Globus pallidus (tissue), 1 donor: Measurements from ENCODE around the gene PLB1.
A peak's percentile ranks its signal among the peaks of the same experiment; 100 is the strongest.

ENCODE experiments used
- DNase-seq: peaks from one replicate; pipeline ENCODE4 v3.0.0-alpha.2; 2015; ENCODE audit warnings: low spot score

PLB1 gene

DNA sequence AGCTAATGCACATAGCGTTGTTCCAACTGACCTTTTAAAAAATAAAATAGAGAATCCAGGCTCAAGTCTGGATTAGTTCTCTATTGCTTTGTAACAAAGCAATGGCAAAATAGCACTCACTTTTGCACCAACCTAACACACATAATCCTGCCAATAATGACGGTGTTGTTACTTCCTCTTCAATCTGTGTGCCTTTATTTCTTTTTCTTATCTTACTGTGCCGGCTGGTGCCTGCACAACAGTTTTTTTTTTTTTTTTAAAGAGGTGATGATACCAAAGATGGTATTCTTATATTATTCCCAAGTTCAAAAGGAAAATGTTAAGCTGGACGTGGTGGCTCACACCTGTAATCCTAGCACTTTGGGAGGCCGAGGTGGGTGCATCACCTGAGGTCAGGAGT lies 3.4 kb downstream of the PLB1 start:
- DNase-seq: no peak

DNA sequence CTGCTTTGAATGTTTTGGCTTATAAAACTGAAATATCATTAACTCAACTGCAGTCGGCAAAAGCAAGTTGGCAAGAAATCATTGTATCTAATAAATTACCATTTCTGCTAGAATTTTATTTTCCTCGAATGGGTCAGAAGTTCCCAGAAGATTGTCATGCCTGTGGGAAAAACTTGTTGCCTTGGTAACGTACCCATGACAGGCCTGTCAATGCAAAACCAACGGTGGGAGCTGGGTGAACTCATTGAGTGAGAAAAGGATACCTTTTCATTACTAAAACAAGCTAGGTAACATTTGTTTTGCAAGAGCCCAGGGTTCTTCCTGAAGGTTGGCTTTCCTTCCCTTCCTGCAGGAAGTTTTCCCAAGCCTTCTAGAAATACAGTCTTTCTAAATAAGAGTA lies 9.5 kb downstream of the PLB1 start:
- DNase-seq: no peak

- DNase-seq: no peak
Observed at GRCh38 chr2:28506112-28506910, 10.5 kb downstream of the PLB1 start.

- no peak for DNase-seq
Observed at GRCh38 chr2:28507796-28508764, 12.2 kb downstream of the PLB1 start.

- no peak for DNase-seq
Observed at GRCh38 chr2:28509361-28509760, 13.5 kb downstream of the PLB1 start.

DNA sequence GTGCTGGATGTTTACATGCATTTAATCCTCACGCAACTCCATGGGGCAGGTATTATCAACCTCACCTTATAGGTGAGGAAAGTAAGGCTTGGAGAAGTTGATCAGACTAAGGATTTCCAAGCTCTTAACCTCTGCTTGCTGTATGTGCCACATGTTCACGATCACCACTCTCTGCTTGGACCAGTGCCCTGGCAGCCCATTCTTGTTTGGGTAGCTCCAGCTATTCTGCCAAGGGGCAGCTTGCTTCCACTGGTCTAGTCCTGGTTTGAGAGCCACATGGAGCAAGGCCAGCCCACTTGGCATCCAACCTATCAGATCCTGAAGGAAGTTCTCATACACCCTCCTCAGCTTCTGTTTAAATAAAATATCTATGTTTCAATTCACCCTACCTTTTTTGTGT lies 14.3 kb downstream of the PLB1 start:
- peak; percentile 4 for DNase-seq

DNA sequence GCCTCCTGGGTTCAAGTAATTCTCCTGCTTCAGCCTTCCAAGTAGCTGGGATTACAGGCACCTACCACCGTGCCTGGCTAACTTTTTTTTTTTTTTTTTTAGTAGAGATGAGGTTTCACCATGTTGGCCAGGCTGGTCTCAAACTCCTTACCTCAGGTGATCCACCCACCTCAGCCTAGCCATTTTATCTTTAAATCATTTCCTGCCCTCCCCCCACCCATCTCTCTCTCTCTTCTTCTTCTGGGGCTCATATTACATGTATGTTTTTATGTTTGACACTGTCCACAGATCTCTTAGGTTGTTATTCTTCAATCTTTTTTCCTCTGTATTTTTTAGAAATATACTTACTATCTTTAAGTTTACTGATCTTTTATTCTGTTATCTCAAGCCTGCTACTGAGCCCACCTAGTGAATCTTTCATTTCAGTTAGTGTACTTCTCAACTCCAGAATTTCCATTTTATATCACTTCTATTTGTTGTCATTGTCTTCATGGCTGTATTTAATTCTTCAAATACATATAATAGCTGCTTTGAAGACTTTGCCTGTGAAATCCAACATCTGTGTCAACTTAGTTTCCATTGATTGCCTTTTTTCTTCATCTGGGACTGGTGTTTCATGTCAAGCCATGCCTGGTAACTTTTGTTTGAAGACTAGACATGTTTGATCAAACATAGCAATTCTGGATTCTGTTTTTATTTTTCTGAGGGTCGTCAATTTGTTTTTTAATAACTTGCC lies 16.2 kb downstream of the PLB1 start:
- DNase-seq: no peak

- DNase-seq: no peak
Observed at GRCh38 chr2:28512607-28512965, 16.7 kb downstream of the PLB1 start.

DNA sequence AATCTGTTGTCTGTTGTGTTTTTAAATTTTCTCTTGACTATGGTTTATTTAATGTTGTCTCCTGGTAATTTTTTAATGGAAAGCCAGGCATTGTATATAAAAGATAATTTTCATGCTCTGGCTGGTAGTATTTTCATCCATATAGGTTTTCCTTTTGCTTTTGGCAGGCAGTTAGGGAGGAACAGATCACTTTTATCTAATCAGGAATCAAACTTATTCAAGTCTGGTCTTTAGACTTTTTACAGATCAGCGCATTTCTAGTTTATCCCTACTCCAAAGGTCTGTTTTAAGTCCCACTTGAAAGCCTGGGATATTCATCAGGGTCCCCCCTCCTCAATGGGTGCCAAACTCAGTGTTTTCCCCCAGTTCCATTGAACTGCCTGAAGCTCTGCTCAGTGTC lies 17.2 kb downstream of the PLB1 start:
- DNase-seq: no peak

DNA sequence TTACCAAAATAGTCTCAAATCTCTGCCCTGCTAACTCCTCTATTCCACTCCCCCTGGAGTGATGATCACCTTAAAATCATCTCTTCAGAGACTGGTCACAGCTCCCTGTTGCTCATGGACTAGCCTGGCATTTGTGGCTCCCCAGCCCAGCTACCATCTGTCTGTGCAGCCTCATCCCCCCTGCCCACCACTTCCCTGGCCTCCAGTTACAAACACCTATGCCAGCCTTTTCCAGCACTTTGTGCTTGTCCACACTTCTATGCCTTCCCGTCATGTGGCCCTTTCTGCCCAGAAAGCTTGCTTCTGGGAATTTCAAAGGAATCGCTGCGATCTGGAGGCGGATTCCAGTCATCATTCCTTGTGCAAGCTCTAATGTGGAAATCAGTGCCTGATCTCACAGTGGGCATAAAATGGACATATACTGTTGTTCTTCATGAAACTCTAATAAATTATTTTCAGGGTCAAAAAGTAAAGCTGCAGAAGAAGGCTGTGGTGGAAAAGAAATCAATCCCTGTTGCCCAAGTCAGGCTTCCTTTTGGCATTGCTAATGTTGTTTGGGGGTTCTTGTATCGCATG lies 19.4 kb downstream of the PLB1 start:
- DNase-seq: no peak

- no peak for DNase-seq
Observed at GRCh38 chr2:28516430-28516829, 20.6 kb downstream of the PLB1 start.

DNA sequence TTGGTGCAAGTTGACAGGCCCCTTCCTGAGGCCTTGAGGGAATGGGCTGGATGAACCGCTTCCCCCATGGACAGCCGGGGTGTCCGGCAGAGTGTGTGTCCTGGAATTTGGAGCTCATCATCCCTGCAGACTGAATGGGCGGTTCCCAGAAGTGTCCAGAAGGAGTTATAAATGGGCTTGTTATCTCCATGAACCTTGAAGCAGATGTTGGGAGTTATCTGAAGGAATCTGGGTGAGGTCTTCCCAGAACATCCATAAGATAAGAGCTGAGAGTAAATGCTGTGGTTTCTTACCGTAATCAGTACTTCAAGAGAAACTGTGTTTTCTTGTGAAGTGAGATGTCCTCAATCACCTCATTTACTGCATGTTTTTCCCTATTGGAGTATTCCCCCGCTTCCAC lies 21.1 kb downstream of the PLB1 start:
- no peak for DNase-seq

GRCh38 chr2:28521663-28522062 lies 25.8 kb downstream of the PLB1 start:
- DNase-seq: no peak

- DNase-seq: no peak
Observed at GRCh38 chr2:28522481-28522880, 26.6 kb downstream of the PLB1 start.

DNA sequence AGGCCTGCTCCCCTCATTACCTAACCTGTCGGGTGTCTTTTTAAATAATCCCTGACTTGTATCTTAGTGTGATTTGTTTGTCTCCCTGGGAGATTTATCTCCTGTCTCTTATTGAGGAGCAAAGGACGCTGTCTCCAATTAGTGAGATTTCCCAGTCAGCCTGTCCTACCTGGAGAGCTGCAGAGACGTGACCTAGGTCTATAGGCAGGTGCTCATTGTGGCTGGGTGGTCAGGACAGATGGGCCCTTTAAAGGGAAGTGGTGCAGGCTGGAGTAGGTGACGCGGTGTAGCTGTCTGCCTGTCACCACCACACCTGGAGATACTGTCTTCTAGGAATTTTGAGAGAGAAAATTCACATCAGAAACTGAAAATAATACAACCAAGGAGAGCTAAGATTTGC lies 28.0 kb downstream of the PLB1 start:
- DNase-seq: no peak

- no peak for DNase-seq
Observed at GRCh38 chr2:28525481-28525880, 29.6 kb downstream of the PLB1 start.

- DNase-seq: no peak
Observed at GRCh38 chr2:28526527-28527132, 30.8 kb downstream of the PLB1 start.

DNA sequence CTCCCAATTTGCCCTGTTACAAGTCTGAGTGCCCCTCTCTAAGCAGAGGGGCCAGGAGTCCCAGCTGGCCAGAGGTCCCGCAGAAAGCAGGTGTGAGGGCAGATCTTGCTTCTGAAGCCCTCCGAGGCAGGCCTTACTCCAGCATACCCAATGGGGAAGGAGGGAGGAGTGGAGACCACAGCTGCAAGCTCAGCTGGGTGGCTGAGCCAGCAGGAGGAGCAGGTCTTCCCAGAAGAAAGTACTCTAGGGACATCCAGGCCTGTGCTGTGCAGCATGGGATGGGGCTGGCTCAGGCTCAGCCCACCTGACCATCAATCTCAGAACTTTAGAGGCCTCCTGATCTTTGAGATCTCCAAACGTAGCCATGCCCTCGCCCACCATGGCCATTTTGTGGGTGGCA lies 31.3 kb downstream of the PLB1 start:
- no peak for DNase-seq

DNA sequence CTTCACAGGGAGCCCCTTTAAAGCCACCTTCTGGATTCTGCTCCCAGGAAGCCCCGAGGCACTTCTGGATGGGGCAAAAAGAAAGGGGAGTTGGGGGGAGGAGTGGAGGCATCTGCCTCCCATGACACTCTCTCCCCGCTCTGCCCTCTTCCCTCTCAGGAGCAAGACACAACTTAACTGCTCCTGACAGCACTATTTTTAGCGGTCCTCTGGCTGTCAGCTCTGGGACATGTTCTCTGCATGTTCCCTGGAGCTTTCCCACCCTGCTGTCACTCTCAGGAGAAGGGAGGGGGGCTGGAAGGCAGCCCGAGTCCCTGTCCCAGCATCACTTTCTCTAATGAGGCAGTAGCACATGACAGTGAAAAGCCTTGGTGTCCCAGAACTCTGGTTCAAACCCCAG lies 32.3 kb downstream of the PLB1 start:
- no peak for DNase-seq

GRCh38 chr2:28530782-28531181 lies 34.9 kb downstream of the PLB1 start:
- no peak for DNase-seq

DNA sequence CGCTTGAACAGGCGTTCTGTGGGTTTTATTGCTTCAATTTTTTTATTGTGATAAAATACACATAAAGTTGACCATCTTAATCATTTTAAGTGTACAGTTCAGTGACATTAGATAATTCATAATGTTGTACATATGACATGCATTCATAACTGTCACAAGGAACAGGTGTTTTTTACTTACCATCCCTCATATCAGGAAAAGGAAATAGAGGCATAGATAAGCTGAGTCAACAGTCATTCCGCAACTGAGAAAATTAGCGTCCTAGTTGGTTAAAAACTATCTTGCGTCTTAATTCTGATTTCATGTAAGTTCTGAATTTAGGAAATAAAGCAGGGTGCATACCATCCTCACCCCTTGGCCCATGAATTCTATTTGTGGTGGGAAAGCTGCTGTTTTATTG lies 36.5 kb downstream of the PLB1 start:
- no peak for DNase-seq
